GM19452 (cell line): ENCODE data around the gene GALNT10.
A peak's percentile ranks its signal among the peaks of the same experiment; 100 is the strongest.

ENCODE experiments used
- ATAC-seq: cut with Tn5 transposase; IDR thresholded peaks from one replicate; pipeline ENCODE4 v1.9.1; 2021; ENCODE audit not compliant: unreplicated experiment

Gene GALNT10

DNA sequence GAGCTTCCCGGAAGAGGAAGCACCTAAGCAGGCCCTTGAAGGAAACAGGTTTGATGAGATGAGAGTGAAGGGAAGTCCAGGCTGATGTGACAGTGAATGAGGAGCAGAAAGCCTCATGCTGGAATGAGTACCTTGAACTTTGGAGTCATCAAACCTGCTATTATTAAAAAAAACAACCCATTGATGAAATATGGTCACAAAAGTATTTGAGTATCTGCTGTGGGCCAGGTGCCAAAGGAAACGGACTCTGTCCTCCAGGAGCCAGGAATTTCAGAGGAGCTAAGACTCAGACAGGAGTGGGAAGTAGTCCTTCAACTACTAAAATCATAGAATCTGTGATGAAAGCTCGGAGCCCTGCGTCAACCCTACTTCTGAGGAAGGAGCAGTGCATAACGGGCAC, 275.6 kb downstream of the GALNT10 start:
- no peak for ATAC-seq

- no peak for ATAC-seq
Measured at GRCh38 chr5:154466671-154467070, 276.1 kb downstream of the GALNT10 start.

- peak; percentile 94 for ATAC-seq
Measured at GRCh38 chr5:154467655-154468354, 277.3 kb downstream of the GALNT10 start.

DNA sequence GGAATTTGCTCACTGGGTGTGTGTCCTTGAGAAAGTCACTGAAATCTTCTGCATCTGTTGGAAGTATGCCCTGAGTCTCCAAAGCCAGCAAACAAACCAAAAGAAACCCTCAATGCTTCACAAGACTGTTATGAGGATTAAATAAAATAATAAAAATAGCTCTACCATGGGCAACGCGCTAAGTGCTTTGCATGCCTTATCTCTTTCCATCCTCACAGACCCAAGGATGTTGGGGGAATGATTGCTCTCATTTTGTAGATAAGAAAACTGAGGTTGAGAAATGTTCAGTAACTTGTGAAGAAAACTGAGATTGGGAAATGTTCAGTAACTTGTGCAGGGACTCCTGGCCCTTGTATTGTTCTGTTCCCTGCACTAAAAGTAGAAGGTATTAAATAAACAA, 279.6 kb downstream of the GALNT10 start:
- no peak for ATAC-seq
